ENCODE data around the gene SOX5.
"Not testable (repeated sequence)": the region's sequence is repeated elsewhere in the genome, so short reads cannot be mapped to it uniquely, and the experiment has no call there.

DNA sequence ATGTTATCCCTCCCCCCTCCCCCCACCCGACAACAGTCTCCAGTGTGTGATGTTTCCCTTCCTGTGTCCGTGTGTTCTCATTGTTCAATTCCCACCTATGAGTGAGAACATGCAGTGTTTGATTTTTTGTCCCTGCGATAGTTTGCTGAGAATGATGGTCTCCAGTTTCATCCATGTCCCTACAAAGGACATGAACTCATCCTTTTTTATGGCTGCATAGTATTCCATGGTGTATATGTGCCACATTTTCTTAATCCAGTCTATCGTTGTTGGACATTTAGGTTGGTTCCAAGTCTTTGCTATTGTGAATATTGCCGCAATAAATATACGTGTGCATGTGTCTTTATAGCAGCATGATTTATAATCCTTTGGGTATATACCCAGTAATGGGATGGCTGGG, 433.7 kb downstream of the SOX5 start:
- TF ChIP-seq, protein P1, sequence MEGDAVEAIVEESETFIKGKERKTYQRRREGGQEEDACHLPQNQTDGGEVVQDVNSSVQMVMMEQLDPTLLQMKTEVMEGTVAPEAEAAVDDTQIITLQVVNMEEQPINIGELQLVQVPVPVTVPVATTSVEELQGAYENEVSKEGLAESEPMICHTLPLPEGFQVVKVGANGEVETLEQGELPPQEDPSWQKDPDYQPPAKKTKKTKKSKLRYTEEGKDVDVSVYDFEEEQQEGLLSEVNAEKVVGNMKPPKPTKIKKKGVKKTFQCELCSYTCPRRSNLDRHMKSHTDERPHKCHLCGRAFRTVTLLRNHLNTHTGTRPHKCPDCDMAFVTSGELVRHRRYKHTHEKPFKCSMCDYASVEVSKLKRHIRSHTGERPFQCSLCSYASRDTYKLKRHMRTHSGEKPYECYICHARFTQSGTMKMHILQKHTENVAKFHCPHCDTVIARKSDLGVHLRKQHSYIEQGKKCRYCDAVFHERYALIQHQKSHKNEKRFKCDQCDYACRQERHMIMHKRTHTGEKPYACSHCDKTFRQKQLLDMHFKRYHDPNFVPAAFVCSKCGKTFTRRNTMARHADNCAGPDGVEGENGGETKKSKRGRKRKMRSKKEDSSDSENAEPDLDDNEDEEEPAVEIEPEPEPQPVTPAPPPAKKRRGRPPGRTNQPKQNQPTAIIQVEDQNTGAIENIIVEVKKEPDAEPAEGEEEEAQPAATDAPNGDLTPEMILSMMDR (IDR thresholded peaks at IDR 0.05) = not testable (repeated sequence)
- not testable (repeated sequence) for TF ChIP-seq POLR2A (IDR thresholded peaks at IDR 0.05)

Data from right lobe of liver (tissue), 4 donors.